ENCODE results near the gene SH3RF3.

Gene SH3RF3

GRCh38 chr2:109258376-109258775 is 129.4 kb downstream of the SH3RF3 start:
- no peak for TF ChIP-seq CTCF (IDR thresholded peaks at IDR 0.05; ENCODE audit: insufficient read depth, low read length, poor library complexity, severe bottlenecking)
- Histone ChIP-seq H3K4me3 (replicated peaks; ENCODE audit: low read depth, low read length) (no peak overlapping the region), H3K27me3 (replicated peaks; ENCODE audit: control insufficient read depth, insufficient read depth, low read length) (no peaks in the 10 kb centered on the region; the same call in 1 of the 2 replicates), H3K36me3 (ENCODE audit: control insufficient read depth, insufficient read depth, low read length) (no peaks in the 10 kb centered on the region)
- DNase-seq (ENCODE audit: extremely low read depth, insufficient read length), result no peak

GRCh38 chr2:109258905-109259540 is 130.0 kb downstream of the SH3RF3 start:
- H3K36me3 ChIP-seq (ENCODE audit: control insufficient read depth, insufficient read depth, low read length), result no peaks in the 10 kb centered on the region
- no peak overlapping the region for H3K4me3 ChIP-seq (replicated peaks; ENCODE audit: low read depth, low read length)
- H3K27me3 ChIP-seq (replicated peaks; ENCODE audit: control insufficient read depth, insufficient read depth, low read length), result no peaks in the 10 kb centered on the region; the same call in 1 of the 2 replicates
- no peak for DNase-seq (ENCODE audit: extremely low read depth, insufficient read length)
- TF ChIP-seq CTCF (IDR thresholded peaks at IDR 0.05; ENCODE audit: insufficient read depth, low read length, poor library complexity, severe bottlenecking), result no peak

GRCh38 chr2:109259671-109260070 is 130.7 kb downstream of the SH3RF3 start:
- no peak for TF ChIP-seq CTCF (IDR thresholded peaks at IDR 0.05; ENCODE audit: insufficient read depth, low read length, poor library complexity, severe bottlenecking)
- DNase-seq (ENCODE audit: extremely low read depth, insufficient read length), result no peak
- Histone ChIP-seq H3K27me3 (replicated peaks; ENCODE audit: control insufficient read depth, insufficient read depth, low read length) (no peaks in the 10 kb centered on the region; the same call in none of the 2 replicates), H3K4me3 (replicated peaks; ENCODE audit: low read depth, low read length) (no peak overlapping the region), H3K36me3 (ENCODE audit: control insufficient read depth, insufficient read depth, low read length) (no peaks in the 10 kb centered on the region)

GRCh38 chr2:109260116-109260855 is 131.3 kb downstream of the SH3RF3 start:
- Histone ChIP-seq H3K4me3 (replicated peaks; ENCODE audit: low read depth, low read length) (no peak overlapping the region), H3K36me3 (ENCODE audit: control insufficient read depth, insufficient read depth, low read length) (no peaks in the 10 kb centered on the region), H3K27me3 (replicated peaks; ENCODE audit: control insufficient read depth, insufficient read depth, low read length) (no peaks in the 10 kb centered on the region; the same call in none of the 2 replicates)
- no peak for TF ChIP-seq CTCF (IDR thresholded peaks at IDR 0.05; ENCODE audit: insufficient read depth, low read length, poor library complexity, severe bottlenecking)
- no peak for DNase-seq (ENCODE audit: extremely low read depth, insufficient read length)

GRCh38 chr2:109260886-109261700 is 132.1 kb downstream of the SH3RF3 start:
- peak; percentile 30 for TF ChIP-seq CTCF (IDR thresholded peaks at IDR 0.05; ENCODE audit: insufficient read depth, low read length, poor library complexity, severe bottlenecking)
- no peak overlapping the region for H3K4me3 ChIP-seq (replicated peaks; ENCODE audit: low read depth, low read length)
- no peaks in the 10 kb centered on the region for H3K36me3 ChIP-seq (ENCODE audit: control insufficient read depth, insufficient read depth, low read length)
- no peaks in the 10 kb centered on the region; the same call in none of the 2 replicates for H3K27me3 ChIP-seq (replicated peaks; ENCODE audit: control insufficient read depth, insufficient read depth, low read length)
- no peak for DNase-seq (ENCODE audit: extremely low read depth, insufficient read length)
